Activated gamma-delta T cell treated with anti-CD3 and anti-CD28 coated beads, Interleukin-2, amount 50 U/mL, for 16 hours (primary cell): ENCODE data around the gene ATP11A.

Source experiments
- DNase-seq: peaks from one replicate; pipeline ENCODE4 v3.0.0-alpha.2; 2020; ENCODE audit warnings: low read depth

Gene ATP11A

DNA sequence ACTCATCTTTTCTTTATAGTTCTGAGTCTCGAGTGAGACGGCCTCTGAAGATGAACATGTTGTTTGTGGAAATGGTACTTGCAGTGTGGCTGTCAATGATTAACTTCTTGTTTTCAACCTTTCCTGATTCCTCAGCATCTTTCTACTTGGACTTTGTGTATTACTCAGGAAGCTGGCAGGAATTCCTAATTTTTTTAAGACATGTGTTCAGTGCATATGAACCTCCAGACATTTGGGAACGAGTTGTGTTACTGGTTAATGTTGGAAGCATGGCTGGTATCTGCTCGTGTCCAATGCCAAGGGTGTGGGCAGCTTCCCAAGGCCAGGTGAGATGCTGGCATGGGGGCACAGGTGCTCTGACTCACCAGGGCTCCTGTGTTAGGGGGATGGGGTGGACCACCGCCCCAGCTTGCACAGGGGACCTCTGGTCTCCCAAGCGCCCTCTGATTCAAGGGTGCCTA lies 218.1 kb downstream of the ATP11A start:
- no peak for DNase-seq

DNA sequence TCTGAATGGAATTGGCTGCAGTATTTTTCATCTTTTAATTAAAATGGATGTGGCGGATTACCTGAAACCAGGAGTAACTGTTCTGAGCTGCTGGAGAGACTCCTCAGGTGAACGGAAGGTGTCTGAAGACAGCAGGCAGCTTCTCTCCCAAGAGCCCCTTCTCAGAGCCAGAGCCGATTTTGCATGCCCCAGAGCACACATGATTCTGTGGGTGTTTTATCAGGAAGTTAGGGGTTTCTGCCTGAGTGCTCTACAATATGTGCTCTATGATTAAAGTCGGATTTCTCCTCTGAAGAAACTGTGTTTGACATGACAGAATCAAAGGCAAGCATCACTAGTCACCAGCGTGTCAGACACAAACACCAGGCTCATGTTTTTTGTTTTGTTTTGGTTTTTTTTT lies 218.5 kb downstream of the ATP11A start:
- DNase-seq, result no peak

DNA sequence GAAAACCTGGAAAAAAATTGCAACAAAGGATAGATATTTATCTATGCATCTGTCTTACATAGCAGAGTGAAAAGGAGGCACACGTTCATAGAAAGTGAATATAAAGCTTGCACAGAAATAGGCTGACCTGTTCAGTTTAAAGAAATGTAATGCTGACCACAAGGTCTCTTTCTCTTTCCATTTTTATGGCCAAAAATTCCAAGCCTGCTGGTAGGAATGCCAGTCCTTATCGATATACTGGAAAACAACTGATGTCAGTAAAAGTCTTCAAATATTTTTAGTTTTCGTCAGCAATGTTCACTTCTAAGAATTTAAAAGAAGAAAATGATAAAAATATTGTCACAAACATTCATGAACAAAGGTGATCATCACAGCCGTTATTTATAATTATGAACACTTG lies 220.2 kb downstream of the ATP11A start:
- no peak for DNase-seq

DNA sequence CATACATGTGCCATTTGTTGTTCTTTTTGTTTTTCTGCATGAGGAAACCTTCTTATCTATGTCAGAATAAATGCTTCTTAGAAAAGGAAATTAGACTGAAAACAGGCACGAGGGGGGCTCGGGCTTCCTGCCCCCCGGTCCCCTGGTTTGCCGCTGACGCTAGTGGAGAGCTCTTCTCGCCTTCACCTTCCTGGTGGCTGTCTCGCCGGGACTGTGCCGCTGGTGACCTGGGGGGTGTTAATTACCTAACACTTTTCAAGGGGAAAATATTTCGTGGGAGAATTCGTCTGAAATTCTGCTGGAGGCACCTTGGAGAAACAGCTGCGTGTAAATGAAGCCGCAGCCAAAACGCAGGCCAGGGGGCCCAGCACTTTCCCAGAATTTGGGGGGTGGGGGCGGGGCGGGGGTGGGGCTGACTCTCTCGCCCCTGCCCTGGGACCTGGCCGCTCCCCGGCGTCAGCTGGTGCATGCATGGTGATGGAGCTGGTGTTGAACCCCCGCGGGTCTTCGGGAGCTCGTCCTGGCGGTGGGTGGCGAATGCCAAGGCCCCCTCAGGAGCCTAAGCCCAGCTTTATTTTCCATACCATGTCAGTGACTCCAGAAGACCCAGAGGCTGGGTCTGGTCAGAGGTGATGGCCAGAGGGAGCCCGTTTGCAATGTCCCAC lies 220.9 kb downstream of the ATP11A start:
- no peak for DNase-seq

DNA sequence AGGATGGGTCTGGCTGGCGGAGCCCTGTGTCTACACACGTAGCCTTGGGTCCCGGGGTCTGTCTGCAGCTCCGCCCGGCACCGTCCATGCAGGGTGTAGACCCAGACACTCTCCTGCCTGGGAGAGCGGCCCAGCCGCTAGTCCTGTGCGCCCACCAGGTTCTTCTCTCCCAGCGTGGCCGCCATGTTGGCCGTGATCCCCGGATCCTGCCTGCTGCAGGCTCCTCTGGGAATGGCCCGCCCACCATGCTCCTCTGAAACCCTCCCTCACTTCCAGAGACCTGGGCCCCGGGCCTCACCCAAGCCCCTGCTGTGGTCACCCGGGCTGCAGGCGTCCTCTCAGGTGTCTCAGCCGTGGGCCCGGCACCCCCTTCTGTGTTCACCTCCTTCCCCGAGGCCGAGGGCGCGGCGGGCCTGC lies 221.5 kb downstream of the ATP11A start:
- DNase-seq, result no peak

DNA sequence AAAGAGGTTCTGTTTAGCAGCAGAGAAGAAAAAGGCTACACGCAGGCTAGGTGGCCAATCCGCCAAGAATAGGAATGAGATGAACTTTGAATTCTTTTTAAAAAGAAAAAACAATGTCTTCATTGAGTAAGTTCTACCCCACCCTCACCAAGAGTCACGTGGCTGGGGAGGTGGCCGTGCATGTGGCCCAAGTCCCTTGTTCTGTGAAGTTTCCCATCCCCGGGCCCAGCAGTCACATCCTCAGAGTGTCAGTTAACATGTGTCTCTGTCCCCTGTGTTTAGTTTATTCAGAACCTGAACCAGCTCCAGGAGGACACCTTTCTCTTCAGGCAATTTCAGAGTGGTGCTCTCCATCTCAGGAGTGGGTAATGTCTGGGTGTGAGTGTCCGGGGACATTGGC lies 222.0 kb downstream of the ATP11A start:
- DNase-seq, result no peak

DNA sequence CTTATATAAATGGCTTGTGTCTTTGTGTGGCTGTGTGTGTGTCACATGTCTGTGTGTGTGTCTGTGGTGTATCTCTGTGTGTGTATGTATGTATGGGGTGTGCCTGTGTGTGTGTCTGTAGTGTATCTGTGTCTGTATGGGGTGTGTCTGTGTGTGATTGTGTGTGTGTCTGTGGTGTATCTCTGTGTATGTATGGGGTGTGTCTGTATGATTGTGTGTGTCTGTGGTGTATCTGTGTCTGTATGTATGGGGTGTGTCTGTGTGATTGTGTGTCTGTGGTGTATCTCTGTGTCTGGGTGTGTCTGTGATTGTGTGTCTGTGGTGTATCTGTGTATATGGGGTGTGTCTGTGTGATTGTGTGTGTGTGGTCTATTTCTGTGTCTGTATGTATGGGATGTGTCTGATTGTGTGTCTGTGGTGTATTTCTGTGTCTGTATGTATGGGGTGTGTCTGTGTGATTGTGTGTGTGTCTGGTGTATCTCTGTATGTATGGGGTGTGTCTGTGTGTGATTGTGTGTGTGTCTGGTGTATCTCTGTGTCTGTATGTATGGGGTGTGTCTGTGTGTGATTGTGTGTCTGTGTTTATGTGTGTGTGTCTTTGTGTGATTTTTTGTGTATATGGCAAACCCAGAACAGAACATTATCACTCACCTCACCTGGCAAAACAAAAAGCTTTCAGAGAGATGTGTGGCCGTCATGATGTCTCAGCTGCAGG lies 223.0 kb downstream of the ATP11A start:
- no peak for DNase-seq

DNA sequence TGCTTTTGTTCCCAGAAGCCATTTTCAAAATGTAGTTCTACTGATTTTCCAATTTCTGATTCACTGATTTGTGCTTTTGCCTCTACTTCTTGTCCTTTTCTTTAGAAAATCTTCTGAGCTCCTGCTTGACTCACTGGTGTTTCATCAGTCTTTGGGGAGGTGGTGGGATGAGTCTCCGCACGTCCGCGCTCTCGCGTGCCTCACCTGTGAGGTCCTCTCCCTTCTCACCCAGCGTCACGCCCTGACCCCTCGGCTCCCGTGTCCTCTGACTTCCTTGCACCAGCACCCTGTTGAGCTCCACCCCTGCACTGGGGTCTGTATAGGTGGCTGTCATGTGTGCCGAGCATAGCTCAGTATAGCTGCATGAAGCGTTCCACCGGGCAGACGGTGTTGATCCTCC lies 226.5 kb downstream of the ATP11A start:
- DNase-seq, result no peak

DNA sequence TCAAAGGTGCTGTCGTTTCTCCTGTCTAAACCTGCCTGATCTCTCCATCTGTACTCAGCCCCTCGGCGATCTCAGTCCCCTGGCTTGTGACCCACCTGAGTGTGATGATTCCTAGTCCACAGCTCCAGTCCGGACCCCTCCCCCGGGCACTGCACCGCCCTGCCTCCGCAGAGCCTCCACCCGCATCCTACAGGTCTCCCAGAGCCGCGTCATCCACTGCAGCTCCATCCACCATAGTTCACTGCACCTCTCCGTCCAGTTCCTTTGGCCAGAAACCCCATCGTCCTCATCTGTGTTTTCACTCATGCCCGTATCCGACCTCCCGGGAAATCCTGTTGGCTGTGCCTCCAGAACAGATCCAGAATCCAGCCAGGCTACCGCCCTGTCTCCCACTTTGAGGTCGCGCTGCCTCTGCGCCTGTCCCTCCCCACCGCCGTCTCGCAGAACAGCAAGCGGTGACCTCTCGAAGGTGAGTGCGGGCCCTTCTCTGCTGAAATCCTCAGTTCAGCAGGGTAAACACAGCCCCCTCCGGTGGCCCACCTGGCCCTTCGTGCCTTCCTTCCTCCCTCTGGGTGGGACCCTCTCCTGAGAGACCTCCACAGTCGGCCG lies 227.3 kb downstream of the ATP11A start:
- DNase-seq, result no peak

DNA sequence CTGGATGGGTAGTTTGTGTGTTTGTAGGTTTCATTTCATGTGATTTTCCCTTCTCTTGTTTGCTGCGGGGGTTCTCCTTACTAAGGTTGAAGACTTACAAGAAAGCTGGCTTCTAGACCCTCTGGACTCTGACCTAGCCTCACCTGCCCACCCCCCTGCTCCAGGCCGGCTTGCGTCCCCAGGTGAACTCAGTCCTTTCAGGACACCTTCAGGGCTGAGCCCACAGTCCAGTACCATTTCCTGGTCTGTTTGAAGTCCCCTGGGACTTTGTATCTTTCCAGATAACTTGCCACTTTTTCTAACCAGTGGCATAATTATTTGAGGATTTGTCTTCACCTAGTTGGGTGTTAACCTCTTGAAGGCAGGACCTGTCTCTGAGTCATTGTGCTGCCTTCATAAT lies 227.9 kb downstream of the ATP11A start:
- no peak for DNase-seq

DNA sequence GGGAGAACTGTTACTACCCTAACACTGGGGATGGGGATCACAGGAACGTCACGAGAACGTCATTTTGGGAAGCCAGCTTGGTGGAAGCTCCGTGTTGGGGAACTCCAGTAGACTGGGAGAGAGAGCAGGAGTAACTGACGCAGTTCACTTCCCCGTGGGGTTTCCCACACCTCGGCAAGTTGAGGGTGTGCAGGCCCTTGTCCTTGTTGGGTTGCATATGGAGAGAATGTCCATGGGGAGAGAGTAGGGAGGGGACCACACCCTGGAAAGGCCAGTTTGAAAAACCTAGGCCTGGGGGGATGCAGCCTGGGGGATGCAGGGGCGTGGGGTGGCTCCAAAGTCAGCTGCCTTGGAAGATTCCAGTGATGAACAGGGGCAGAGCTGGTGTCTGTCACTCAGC lies 228.4 kb downstream of the ATP11A start:
- no peak for DNase-seq

DNA sequence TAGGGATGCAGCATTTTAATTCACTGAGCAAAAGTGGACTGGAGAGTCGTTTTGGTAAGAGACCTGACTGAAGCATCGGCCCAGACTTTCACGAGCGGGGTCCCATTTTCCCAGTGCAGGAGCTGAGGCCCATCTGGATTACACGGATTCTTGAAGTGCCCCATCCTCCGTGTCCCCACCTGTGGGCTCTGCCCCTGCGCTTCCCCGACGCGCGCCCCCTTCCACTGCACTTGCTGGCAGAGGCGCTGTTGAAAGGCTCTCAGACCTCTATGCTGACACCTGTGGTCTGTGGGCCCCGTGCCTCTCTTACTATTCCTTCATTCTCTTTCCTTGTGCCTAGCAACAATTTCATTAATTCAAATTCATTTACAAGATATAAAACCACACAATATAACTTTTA lies 228.9 kb downstream of the ATP11A start:
- DNase-seq, result no peak

DNA sequence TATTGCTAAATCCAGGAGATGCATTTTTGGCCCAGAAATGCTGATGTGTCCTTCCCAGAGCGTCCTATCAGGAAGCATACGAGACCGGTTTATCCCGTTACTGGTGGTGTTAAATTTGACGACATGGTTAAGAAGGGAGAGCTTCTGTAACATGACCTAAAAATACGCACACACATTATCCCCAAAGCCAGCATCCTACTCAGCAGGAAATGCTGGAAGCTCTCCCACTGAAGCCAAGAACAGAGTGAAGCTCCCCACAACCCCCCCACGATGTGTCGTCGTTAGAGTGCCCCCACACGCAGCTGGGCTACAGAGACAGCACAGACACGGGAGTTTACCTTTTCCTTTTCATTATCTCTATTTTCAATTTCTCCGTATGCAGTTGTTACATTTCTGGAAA lies 234.1 kb downstream of the ATP11A start:
- DNase-seq, result no peak

DNA sequence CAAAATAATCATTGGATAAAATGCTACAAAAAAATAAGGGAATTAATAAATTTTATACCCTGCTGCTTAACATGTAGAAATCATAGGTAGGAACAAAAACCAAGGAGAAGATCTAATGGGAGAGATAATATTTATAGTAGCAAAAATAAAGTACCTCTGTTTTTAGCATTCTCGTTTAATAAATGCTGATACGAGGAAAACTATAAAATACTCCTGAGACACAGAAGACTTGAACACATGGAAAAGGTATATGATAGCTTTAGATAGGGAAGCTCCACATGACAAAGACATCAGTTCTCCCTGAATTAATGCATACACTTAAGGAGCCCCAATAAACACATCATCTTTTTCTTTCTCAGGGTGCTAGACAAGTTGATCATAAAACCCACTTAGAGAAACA lies 234.5 kb downstream of the ATP11A start:
- no peak for DNase-seq

DNA sequence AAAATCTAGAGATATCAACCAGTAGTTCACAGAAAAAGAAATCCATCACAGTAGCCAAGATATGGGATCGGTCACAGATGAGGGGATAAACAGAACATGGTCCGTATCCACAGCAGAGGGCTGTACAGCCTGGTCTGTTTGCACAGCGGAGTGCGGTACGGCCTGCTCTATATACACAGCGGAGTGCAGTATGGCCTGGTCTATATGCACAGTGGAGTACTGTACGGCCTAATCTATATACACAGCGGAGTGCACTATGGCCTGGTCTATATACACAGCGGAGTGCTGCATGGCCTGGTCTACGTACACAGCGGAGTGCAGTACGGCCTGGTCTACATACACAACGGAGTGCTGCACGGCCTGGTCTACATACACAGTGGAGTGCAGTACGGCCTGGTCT lies 236.2 kb downstream of the ATP11A start:
- no peak for DNase-seq

DNA sequence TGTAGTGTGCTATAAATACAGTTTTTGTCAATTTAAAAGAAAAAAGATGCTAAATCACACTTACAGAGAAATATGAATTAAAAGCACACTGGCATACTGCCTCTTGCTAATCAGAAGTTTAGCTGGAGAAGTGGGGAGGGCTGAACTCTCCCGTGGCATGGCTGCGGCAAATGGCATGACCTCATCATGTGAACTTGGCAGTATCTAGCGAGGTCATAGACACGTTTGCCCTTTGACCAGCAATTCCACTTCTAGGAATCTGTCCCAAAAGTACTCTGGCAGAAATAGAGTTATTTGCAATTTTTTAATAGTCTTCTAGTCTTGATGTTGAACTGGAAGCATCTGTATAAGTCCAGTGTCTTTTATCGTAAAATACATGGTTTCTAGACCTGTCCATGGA lies 237.2 kb downstream of the ATP11A start:
- DNase-seq, result no peak

DNA sequence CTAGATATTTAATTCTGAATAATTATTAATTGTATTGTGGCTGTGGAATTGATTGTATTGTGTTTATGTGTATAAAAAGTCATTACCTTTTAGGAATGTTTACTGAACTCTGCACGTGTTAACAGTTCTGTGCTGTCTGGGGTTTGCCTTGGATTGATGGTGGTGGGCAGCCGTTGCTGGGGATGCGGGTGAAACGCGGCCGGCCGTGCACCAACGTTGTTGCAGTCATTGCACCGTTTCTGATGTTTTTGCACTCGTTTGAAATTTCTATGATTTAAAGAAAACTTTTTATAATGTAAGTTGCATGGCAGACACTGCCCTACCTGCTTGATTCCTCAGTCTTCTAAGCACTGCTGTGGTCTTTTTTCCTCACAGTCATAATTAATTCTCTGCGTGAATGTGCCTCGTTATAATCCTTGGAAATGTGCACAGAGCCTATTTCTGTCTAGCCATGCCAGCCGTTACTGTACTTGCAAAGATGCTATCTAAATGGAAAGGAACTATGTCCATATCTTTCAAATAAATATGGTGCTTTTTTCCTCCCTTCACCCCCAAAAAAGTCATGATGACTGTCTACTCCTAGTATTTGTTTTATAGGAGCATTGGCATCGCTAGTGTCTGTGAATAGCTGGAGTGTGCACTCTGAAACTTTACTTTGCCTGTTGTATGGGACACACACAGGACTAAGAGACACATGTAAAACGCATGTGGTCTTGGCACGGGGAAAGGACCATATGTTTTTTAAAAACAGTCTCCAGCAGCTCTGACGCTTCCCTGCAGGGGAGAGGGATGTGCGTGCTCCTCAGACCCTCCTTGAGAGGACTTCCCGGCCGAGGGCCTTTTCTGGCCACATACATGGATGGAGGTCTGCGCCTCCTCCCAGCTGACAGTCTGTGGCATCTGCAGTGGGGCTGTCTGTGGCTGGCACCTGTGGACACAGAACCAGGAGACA lies 238.5 kb downstream of the ATP11A start:
- DNase-seq, result no peak

DNA sequence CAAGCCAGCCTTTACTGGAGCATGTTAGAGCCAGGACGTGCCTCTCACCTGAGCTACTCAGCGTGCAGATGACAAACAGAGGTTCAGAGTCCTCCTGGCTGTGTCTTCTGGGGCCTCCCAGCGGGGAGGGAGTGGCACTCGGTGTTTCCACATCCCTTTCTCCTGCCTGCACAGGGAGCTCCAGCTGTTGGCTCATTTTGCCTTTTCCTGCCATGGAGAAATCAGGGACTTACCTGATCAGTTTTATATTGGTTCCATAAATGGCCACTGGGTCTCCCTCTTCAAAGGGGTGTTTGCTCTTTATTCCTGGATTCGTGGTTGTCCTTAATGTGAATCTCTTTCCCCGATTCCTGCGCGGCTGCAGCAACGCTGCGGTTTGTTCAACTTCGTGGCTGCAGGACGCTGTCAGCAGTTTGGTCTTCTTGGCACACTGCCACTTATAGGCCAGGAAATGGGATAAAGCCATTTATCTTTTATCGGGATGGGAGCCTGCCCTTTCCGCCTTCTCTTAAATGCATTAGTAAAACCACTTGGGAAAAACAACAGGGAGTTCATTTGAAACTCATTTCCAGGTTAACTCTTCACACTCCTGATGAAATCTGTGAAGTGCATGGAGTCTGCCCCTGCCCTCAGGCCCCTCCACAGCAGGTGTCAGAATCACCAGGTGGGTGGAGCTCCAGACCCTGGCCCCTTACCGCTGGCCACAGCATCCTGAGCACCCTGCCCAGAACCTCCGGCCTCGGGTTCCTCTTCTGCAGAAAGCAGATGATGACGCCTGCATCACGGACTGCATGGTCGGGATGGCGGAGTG lies 239.3 kb downstream of the ATP11A start:
- no peak for DNase-seq

DNA sequence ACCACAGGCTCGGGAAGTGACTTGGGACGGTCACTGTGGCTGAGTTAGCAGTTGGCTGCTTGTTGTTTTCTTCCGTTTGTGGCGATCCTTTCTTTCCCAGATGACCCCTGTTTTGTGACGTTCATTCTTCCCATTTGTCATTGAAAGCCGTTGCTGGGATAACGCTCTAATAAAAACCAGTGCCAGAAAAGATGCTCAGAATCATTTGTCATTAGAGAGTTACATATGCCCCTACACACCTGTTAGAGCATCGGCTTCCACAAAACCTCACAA lies 239.9 kb downstream of the ATP11A start:
- no peak for DNase-seq

DNA sequence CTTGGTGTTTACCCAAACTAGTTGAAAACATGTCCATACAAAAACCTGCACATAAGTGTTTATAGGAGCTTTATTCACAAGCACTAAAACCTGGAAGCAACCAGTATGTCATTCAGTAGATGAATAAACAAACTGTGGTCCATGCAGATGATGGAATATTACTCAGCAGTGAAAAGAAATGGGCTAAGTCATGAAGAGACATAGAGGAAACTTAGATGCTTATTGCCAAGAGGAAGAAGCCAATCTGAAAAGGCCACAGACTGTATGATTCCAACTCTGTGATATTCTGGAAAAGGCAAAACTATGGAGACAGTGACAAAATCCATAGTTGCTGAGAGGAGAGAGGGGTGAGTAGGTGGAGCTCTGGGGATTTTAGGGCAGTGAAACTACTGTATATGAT lies 240.4 kb downstream of the ATP11A start:
- DNase-seq, result no peak

DNA sequence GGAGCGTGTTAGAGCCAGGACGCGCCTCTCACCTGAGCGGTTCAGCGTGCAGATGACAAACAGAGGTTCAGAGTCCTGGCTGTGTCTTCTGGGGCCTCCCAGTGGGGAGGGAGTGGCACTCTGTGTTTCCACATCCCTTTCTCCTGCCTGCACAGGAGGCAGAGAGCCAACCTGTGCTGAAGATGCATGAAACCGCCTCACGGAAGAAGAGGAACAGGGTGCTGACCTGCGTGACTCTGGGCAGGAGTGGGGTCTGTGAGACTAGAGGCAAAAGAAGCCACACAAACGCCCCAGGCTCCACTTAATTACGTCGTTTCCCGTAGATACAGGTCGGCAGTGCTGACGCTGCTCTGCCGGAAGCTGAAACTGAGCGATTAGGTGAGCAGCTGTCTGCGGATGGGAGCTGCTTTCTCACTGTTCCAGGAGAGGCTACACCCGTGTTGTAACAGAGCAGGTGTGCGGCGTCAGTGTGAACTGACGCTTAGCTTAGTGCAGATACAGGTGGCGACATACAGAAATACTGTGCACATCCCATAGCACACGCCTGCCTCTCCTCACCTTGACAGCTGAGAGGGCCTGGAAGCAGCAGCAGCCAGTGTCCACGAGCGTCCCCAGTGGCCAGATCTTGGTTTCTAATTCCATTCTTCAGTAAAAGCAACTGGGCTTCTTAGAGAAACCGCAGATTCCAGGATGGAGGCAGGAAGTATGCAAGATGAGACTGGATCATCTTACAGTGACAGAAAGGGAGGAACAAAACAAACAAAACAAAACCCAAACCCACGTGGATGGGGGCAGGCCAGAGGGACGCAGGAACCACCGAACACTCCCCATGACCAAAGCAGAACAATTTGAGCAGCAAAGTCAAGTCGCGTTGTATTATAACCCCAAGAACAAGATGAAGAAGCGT lies 241.4 kb downstream of the ATP11A start:
- no peak for DNase-seq
